ENCODE data around the gene TNNT3.
"Not testable (repeated sequence)": the region's sequence is repeated elsewhere in the genome, so short reads cannot be mapped to it uniquely, and the experiment has no call there.

Gene TNNT3

GRCh38 chr11:1933416-1934334, 14.2 kb downstream of the TNNT3 start:
- DNase-seq (ENCODE audit: low read depth in 2 of 2, low spot score in 1 of 2) = no peak

GRCh38 chr11:1934335-1935155, 15.0 kb downstream of the TNNT3 start:
- DNase-seq (ENCODE audit: low read depth in 2 of 2, low spot score in 1 of 2) = no peak

- no peak for DNase-seq (ENCODE audit: low read depth in 2 of 2, low spot score in 1 of 2)
Observed at GRCh38 chr11:1935156-1936071, 15.9 kb downstream of the TNNT3 start.

- DNase-seq (ENCODE audit: low read depth in 2 of 2, low spot score in 1 of 2) = no peak
Observed at GRCh38 chr11:1936072-1936780, 16.7 kb downstream of the TNNT3 start.

- no peak for DNase-seq (ENCODE audit: low read depth in 2 of 2, low spot score in 1 of 2)
Observed at GRCh38 chr11:1936781-1937615, 17.5 kb downstream of the TNNT3 start.

- DNase-seq (ENCODE audit: low read depth in 2 of 2, low spot score in 1 of 2) = no peak
Observed at GRCh38 chr11:1937616-1938342, 18.3 kb downstream of the TNNT3 start.

GRCh38 chr11:1938343-1939005, 19.0 kb downstream of the TNNT3 start:
- DNase-seq (ENCODE audit: low read depth in 2 of 2, low spot score in 1 of 2) = no peak

GRCh38 chr11:1939006-1939625, 19.6 kb downstream of the TNNT3 start:
- DNase-seq (ENCODE audit: low read depth in 2 of 2, low spot score in 1 of 2) = no peak

- DNase-seq (ENCODE audit: low read depth in 2 of 2, low spot score in 1 of 2) = not testable (repeated sequence)
Observed at GRCh38 chr11:1939788-1940187, 20.3 kb downstream of the TNNT3 start.

- no peak for DNase-seq (ENCODE audit: low read depth in 2 of 2, low spot score in 1 of 2)
Observed at GRCh38 chr11:1942558-1943260, 23.2 kb downstream of the TNNT3 start.

GRCh38 chr11:1943576-1943975, 24.1 kb downstream of the TNNT3 start:
- DNase-seq (ENCODE audit: low read depth in 2 of 2, low spot score in 1 of 2) = no peak

GRCh38 chr11:1943977-1944376, 24.5 kb downstream of the TNNT3 start:
- no peak for DNase-seq (ENCODE audit: low read depth in 2 of 2, low spot score in 1 of 2)

- DNase-seq (ENCODE audit: low read depth in 2 of 2, low spot score in 1 of 2) = no peak
Observed at GRCh38 chr11:1946812-1947484, 27.4 kb downstream of the TNNT3 start, which contains the start of gene MRPL23. Gene MRPL23 (plus strand): TSS chr11:1947332. CDS start chr11:1947363, 31 bp downstream.

- no peak for DNase-seq (ENCODE audit: low read depth in 2 of 2, low spot score in 1 of 2)
Observed at GRCh38 chr11:1947592-1948237, 28.2 kb downstream of the TNNT3 start.

- DNase-seq (ENCODE audit: low read depth in 2 of 2, low spot score in 1 of 2) = no peak
Observed at GRCh38 chr11:1948389-1948788, 28.9 kb downstream of the TNNT3 start.

- DNase-seq (ENCODE audit: low read depth in 2 of 2, low spot score in 1 of 2) = no peak
Observed at GRCh38 chr11:1949302-1949701, 29.8 kb downstream of the TNNT3 start.

All from stimulated activated CD8-positive, alpha-beta memory T cell treated with anti-CD3 and anti-CD28 coated beads, Interleukin-4, amount 100 ng/mL, for 1 hour (primary cell).